Activated naive CD4-positive, alpha-beta T cell treated with anti-CD3 and anti-CD28 coated beads, Interleukin-2, amount 50 U/mL, for 24 hours (primary cell): ENCODE data around the gene SLC12A7.

ENCODE experiments used
- H3K27ac Mint-ChIP-seq: one replicate; pipeline ENCODE4 v1.8.0; 2021; ENCODE audit warnings: mild to moderate bottlenecking, mixed read lengths
- H3K27me3 Mint-ChIP-seq: one replicate; pipeline ENCODE4 v1.8.0; 2021; ENCODE audit warnings: mixed read lengths
- H3K36me3 Mint-ChIP-seq: one replicate; pipeline ENCODE4 v1.8.0; 2021; ENCODE audit warnings: mixed read lengths
- H3K4me1 Mint-ChIP-seq: one replicate; pipeline ENCODE4 v1.8.0; 2021; ENCODE audit warnings: mixed read lengths
- H3K4me3 Mint-ChIP-seq: one replicate; pipeline ENCODE4 v1.8.0; 2021; ENCODE audit warnings: mild to moderate bottlenecking, mixed read lengths
- H3K9me3 Mint-ChIP-seq: one replicate; pipeline ENCODE4 v1.8.0; 2021; ENCODE audit warnings: mixed read lengths

The SLC12A7 gene

DNA sequence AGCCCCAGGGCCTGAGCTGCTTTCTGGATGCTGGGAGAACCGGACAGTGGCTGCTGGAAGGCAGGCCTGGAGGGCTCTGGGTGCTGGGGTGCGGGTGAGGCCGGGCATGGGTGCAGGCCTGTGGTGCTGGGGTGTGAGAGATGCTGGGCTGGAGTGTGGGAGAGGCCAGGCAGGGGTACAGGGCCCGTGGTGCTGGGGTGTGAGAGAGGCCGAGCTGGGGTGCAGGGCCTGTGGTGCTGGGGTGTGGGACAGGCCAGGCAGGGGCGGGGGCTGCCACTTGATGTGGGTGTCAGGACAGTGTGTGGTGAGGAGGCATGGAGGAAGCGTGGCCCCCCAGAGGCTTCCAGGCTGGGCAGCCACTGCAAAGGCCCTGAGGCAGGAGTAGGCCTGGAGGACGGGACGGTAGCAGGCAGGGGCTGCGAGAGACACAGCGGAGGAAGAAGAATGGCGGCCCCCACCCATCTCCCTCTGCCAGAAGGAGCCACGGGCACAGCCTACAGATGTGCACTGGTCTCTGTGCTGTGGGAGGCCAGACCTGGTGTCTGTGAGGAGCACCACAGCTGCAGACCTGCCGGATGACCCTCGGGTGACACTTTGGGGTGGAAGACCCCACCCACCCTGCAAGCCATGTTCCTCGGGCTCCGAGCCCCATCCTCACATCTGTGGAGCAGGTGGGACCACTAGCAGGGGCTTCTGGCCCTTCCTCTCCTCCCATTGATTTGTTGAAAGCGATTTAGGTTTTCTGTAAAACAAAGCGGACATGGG, 94.0 kb downstream of the SLC12A7 start:
- Mint-ChIP-seq H3K4me1 (no peaks in the 10 kb centered on the region), H3K9me3 (no peaks in the 10 kb centered on the region), H3K36me3 (no peaks in the 10 kb centered on the region), H3K4me3 (no peak overlapping the region), H3K27ac (no peak overlapping the region), H3K27me3 (no peaks in the 10 kb centered on the region)

DNA sequence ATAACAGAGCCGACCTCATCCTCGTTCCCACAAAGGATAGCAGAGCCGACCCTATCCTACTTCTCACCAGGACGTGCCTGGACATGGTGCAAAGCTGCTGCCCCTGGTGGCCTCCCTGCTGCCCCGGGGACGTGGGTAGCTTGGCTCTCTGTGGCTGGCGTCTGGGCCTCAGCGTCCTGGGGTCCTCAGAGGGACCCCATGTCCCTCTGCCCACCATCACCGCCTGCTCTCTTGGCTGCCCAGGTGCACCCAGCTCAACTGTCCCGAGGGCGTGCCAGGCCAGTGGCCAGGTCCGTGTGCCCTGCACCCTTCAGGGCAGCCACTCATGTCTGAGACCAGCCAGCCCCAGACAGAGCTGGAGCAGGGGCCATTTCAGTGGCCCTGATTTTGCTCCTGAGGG, 94.8 kb downstream of the SLC12A7 start:
- no peaks in the 10 kb centered on the region for H3K9me3 Mint-ChIP-seq
- H3K4me1 Mint-ChIP-seq: no peaks in the 10 kb centered on the region
- H3K27ac Mint-ChIP-seq: no peak overlapping the region
- H3K36me3 Mint-ChIP-seq: no peaks in the 10 kb centered on the region
- no peak overlapping the region for H3K4me3 Mint-ChIP-seq
- H3K27me3 Mint-ChIP-seq: no peaks in the 10 kb centered on the region

DNA sequence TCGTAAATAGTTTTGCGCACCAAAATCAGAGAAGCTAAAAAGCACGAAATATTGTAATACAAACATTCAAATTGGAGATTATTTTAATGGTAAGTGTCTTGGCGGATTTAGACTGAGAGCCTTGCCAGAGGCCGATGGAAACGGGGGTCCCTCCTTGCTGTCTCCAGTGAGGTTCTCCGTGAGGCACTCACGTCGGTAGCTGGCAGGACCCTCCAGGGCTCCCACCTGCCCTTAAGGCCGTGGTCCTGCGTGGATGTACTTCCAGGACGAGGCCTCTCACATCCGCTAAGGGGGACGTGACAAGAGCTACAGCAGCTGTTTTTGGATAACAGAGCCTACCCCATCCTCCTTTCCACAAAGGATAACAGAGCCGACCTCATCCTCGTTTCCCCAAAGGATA, 95.4 kb downstream of the SLC12A7 start:
- Mint-ChIP-seq H3K4me3 (no peak overlapping the region), H3K36me3 (no peaks in the 10 kb centered on the region), H3K9me3 (no peaks in the 10 kb centered on the region), H3K27me3 (peaks cover 2% of the 10 kb centered on the region), H3K27ac (no peak overlapping the region), H3K4me1 (no peaks in the 10 kb centered on the region)

DNA sequence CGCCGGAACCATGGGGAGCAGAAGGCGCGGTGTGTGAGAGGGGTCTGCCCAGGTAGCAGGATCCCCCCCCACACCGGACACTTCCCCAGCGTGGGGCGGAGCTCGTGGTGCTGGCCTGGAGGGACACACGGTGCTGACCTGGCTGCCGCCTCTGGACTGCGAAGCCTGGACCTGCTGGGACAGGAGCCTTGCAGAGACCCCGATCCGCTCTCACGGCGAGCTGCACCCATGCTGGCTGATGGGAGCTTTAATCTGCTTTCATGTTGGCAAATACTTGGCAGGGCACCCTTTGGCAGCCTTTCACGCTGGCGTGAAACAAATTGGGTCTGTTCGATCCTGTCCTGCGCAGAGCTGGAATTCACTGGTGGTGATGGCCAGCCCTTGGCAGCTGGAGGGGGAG, 95.8 kb downstream of the SLC12A7 start:
- Mint-ChIP-seq H3K4me3 (no peak overlapping the region), H3K4me1 (no peaks in the 10 kb centered on the region), H3K36me3 (no peaks in the 10 kb centered on the region), H3K27ac (no peak overlapping the region), H3K9me3 (no peaks in the 10 kb centered on the region), H3K27me3 (peaks cover 6% of the 10 kb centered on the region)

DNA sequence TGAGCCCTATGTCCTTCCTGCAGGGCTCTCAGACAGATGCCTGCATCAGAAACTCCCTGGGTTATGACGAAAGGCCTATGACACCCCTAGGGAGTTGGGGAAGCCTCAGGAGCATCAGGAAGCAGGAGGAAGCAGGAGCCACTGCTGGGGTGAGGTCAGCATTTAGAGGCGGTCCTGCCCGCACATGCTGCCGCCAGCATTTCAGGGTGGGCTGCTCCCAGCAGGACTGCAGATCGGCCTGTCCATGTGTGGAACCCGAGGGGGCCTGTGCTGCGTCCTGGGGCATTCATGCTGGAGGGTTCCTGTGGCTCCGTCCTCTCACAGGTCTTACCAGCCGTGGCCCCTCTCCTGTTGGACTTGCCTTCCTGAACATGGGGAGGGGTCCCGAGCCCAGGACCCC, 96.4 kb downstream of the SLC12A7 start:
- Mint-ChIP-seq H3K27me3 (peaks cover 9% of the 10 kb centered on the region), H3K4me1 (no peaks in the 10 kb centered on the region), H3K27ac (no peak overlapping the region), H3K36me3 (no peaks in the 10 kb centered on the region), H3K4me3 (no peak overlapping the region), H3K9me3 (no peaks in the 10 kb centered on the region)

DNA sequence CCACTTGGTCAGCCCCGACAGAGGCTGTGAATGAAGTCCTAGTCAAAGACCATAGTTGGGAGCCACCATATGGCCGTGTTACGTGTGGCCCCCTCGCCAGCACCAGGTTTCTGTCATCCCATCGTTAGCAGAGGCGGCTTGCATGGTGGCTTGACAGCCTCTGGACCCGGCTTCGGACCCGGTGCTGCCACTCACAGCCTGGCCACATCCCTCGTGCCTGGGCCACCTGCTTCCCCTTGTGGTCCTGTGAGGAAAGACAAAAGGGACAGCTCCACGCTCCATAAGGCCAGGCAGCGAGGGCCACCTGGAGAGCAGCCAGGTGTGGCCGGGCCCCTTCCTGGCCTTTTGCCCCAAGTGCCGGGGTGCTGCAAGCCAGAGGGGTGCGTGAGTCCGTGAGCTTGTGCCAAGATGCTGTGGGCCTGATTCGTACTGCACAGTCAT, 97.1 kb downstream of the SLC12A7 start:
- peaks cover 2% of the 10 kb centered on the region for H3K4me1 Mint-ChIP-seq
- H3K36me3 Mint-ChIP-seq: no peaks in the 10 kb centered on the region
- no peak overlapping the region for H3K4me3 Mint-ChIP-seq
- no peak overlapping the region for H3K27ac Mint-ChIP-seq
- no peaks in the 10 kb centered on the region for H3K9me3 Mint-ChIP-seq
- peaks cover 12% of the 10 kb centered on the region for H3K27me3 Mint-ChIP-seq

DNA sequence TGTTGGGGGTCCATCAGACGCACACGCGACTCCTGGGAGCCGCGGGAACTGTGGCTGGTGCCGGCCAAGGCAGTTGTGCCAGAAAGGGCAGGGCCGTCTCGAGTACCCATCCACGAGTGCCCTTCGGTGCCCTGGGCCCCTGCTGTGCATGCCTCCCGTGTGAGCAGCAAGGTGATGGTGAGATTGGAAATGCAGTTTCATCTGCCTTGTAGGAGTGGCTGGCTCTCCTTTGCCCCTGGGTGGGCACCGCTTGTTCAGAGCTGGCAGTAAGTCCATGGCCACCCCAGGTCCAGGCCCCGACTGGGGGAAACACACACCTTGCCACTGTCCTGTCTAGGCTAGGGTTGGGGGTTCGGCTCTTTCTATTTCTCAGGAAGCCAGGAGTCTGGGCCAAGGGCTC, 97.5 kb downstream of the SLC12A7 start:
- Mint-ChIP-seq H3K36me3 (no peaks in the 10 kb centered on the region), H3K4me3 (no peak overlapping the region), H3K9me3 (no peaks in the 10 kb centered on the region), H3K4me1 (peaks cover 4% of the 10 kb centered on the region), H3K27me3 (peaks cover 12% of the 10 kb centered on the region), H3K27ac (no peak overlapping the region)

DNA sequence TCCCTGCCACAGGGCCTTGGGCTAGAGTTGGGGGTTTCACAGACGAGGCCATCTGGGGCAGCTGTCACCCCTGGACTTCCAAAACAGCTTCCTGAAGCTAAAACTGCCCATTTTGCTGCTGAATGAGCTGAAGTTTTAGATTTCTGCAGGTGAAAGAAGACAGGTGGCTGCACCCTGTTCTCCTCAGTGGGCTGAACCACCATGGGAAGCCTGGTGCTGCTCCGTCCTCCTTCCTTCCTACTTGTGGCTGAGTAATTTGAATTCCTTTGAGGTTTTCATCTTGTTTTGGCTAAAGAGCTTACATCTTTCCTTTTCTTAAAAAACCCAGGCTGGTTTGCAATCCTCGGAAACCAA, 97.9 kb downstream of the SLC12A7 start:
- Mint-ChIP-seq H3K27me3 (peaks cover 12% of the 10 kb centered on the region), H3K9me3 (no peaks in the 10 kb centered on the region), H3K27ac (no peak overlapping the region), H3K4me1 (peaks cover 4% of the 10 kb centered on the region), H3K36me3 (no peaks in the 10 kb centered on the region), H3K4me3 (no peak overlapping the region)

DNA sequence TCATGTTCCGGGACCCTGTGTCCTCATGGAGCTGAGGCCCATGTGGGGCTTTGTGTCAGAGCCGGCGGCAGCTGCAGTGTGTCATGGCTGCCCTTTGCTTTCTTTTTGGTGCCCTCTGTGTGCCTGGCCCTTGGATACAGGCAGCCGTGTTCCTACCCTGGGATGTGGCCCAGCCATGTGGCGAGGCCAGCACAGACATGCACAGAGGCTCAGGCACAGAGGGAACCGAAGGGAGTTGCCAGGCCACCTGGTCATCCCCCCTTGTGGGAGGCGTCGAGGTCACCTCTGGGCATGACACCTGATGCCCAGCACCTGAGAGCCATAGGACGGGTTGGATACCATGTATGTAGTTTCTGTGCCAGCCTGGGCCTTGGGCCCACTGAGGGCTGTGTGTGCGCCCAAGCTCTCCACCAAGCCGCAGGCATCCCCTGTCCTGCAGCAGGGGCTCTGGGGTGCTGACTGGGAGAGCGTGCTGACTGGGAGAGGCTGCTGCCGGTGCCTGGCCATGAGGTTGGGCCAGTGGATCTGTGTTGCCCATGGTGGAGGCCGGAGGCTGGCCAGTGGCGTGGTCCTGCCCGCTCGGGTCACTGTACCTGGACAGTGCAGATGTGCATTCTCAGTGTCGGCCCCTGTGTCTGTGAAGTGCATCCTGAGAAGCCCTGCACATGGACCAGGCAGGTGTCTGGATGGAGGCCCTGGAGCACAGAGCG, 98.5 kb downstream of the SLC12A7 start:
- H3K27me3 Mint-ChIP-seq: peaks cover 12% of the 10 kb centered on the region
- H3K4me1 Mint-ChIP-seq: peaks cover 4% of the 10 kb centered on the region
- H3K36me3 Mint-ChIP-seq: no peaks in the 10 kb centered on the region
- H3K9me3 Mint-ChIP-seq: no peaks in the 10 kb centered on the region
- H3K27ac Mint-ChIP-seq: no peak overlapping the region
- no peak overlapping the region for H3K4me3 Mint-ChIP-seq

DNA sequence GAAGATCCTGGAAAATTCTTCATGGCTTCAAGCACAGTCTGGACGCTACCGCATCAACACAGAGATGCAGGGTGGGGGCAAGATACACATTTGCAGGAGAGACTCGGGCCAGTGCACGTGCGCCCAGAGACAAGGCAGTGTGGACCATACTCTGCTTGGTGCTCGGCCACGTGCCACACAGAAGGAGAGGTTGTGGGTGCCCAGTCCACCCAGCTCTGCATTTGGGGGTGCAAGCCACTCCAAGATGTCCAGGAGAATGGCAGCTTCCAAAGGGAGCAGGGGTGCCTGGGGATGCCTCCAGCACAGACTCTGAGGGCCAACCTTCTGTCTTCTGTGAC, 99.0 kb downstream of the SLC12A7 start:
- Mint-ChIP-seq H3K9me3 (no peaks in the 10 kb centered on the region), H3K4me3 (no peak overlapping the region), H3K27me3 (peaks cover 15% of the 10 kb centered on the region)

DNA sequence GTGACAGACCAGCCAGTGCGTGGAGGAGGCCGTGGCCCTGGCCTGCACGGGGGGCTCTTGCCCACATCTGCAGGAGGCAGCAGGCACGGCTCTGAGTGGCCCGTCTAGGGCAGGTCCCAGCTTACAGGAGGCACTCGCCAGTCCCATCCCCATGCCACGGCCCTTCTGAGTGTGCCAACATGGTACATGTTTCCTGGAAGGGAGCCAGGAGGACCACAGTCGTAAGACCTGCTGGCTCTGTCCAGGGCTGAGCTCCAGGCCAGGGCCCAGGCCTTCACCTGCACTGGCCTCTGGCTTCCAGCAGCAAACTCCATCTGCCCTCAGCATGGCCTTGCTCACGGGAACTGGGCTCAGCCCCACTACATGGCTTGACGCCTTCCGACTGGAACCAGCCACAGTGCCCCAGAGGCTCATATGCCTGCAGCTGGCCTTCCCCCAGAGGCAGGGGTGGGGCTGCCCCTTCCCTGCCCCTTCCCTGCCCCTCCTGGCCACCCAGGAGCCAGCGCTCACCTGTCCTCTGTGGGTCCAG, 99.5 kb downstream of the SLC12A7 start:
- no peak overlapping the region for H3K27ac Mint-ChIP-seq
- H3K9me3 Mint-ChIP-seq: no peaks in the 10 kb centered on the region
- H3K36me3 Mint-ChIP-seq: no peaks in the 10 kb centered on the region
- peaks cover 9% of the 10 kb centered on the region for H3K4me1 Mint-ChIP-seq
- H3K27me3 Mint-ChIP-seq: peaks cover 18% of the 10 kb centered on the region
- no peak overlapping the region for H3K4me3 Mint-ChIP-seq

More for the DNA sequence above, 99.0 kb downstream of the SLC12A7 start:
- Mint-ChIP-seq H3K4me1 (peaks cover 7% of the 10 kb centered on the region), H3K36me3 (no peaks in the 10 kb centered on the region), H3K27ac (no peak overlapping the region)

DNA sequence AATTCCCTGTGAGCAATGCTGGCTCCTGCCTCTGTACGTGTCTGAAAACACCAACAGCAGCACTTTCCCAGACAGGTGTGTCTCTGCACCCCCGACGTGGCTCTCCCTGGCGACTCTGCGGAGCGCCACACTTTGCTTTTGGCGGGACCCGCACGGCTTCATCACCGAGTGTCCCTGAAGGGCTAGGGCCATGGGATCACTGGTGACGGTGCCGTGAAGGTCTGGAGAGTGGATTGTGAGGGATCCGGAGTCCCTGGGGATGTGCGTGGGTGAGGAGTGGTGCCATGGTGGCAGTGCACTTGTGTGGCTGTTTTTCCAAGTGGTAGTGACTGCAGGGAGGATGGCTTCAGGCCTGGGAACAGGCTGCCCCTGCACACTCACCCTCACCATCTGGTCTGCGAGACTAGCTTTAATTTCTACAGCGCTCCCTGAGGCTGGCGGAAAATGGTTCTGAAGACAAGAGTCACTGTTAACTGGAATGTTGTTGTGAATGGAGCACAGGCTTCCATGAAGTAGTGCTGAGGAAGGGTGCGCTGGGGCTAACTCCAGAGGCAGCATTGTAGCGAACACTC, 100.0 kb downstream of the SLC12A7 start:
- Mint-ChIP-seq H3K4me1 (peaks cover 9% of the 10 kb centered on the region), H3K4me3 (no peak overlapping the region), H3K9me3 (no peaks in the 10 kb centered on the region), H3K27ac (no peak overlapping the region), H3K36me3 (no peaks in the 10 kb centered on the region), H3K27me3 (peaks cover 22% of the 10 kb centered on the region)

DNA sequence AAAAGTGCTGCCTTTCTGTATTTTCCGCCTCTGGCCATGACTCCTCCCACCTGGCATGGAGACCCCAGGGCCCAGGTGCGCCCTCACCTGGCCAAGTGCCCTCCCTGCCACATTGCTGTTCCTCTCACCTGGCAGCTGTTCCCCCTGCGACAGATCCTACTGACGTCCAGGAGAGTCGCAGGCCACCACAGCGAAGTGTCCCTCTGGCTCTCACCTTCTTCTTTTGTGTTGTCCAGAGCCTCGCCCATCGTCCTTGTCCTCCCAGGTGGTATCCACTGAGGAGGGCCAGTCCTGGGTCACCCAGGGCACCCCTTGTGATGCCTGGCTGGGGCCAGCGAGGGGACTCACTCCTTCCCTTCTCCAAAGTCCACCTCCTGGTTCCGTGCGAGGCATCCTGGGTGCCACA, 100.6 kb downstream of the SLC12A7 start:
- H3K27ac Mint-ChIP-seq: no peak overlapping the region
- no peaks in the 10 kb centered on the region for H3K9me3 Mint-ChIP-seq

DNA sequence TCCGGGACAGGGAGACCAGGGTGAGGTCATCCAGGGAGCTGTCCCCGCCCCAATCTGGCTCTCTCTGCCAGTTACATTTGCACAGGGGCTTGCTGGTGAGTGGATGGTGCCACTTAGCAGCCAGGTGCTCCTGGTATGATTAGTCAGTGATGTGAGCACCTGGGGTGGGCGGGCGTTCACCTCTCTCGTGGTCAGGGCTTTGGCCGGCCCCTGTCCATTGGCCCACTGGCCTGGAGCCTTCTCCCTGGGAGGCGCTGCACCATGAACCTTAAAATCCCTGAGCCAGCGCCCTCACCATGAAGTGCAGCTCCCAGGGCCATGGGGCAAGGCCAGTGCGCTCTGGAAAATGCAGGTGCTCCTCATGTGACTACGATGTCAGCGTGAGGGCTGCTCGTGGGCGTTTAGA, 101.2 kb downstream of the SLC12A7 start:
- Mint-ChIP-seq H3K4me3 (no peak overlapping the region), H3K9me3 (no peaks in the 10 kb centered on the region), H3K27ac (no peak overlapping the region), H3K27me3 (peaks cover 27% of the 10 kb centered on the region), H3K4me1 (peaks cover 13% of the 10 kb centered on the region), H3K36me3 (no peaks in the 10 kb centered on the region)

More for the DNA sequence above, 100.6 kb downstream of the SLC12A7 start:
- Mint-ChIP-seq H3K27me3 (peaks cover 24% of the 10 kb centered on the region), H3K36me3 (no peaks in the 10 kb centered on the region), H3K4me3 (peak overlapping the region; percentile 11), H3K4me1 (peaks cover 9% of the 10 kb centered on the region)

DNA sequence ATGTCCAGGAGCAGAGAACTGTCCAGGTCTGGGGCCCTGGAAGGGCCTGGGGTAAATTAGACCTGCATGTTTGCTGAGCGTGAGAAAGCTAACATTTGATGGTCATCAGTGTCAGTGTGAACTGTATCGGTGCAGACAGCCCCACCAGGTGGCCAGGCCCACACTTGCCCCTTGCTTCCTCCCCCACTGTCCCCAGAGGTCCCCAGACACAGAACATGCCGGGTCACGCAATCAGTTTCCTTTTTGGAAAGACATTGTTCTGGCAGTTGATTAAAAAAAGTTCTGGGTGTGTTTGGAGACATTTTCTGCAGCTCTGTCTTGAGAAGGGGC, 101.7 kb downstream of the SLC12A7 start:
- Mint-ChIP-seq H3K9me3 (no peaks in the 10 kb centered on the region), H3K27ac (no peak overlapping the region), H3K4me3 (no peak overlapping the region), H3K4me1 (peaks cover 14% of the 10 kb centered on the region), H3K36me3 (no peaks in the 10 kb centered on the region), H3K27me3 (peaks cover 27% of the 10 kb centered on the region)
